H9 (cell line): Measurements from ENCODE around the gene ITSN1. TPM values are rescaled to one million over a fixed set of nuclear protein-coding genes. Genes with fewer than 3 reads are reported as not detected.

ENCODE experiments used
- DNase-seq: peaks from one replicate; pipeline ENCODE4 v3.0.0-alpha.2; 2017
- H2AFZ ChIP-seq: one replicate; pipeline ENCODE4 v1.6.1; 2013; ENCODE audit warnings: mild to moderate bottlenecking, low read length, control low read depth, moderate library complexity
- H2AK5ac ChIP-seq: 2 replicates; pipeline ENCODE4 v1.6.1; 2013; ENCODE audit warnings: low read length, control low read depth, mixed read lengths; ENCODE audit not compliant: insufficient read length
- H2BK120ac ChIP-seq: one replicate; pipeline ENCODE4 v1.6.1; 2013; ENCODE audit warnings: low read depth, mild to moderate bottlenecking, low read length, control low read depth, inconsistent platforms; ENCODE audit not compliant: poor library complexity, severe bottlenecking
- H2BK12ac ChIP-seq: 2 replicates; pipeline ENCODE4 v1.6.1; 2013; ENCODE audit warnings: low read length, control low read depth, mixed read lengths, low read depth; ENCODE audit not compliant: insufficient read length
- H2BK15ac ChIP-seq: 2 replicates; pipeline ENCODE4 v1.6.1; 2013; ENCODE audit warnings: low read depth, low read length, control low read depth
- H2BK20ac ChIP-seq: one replicate; pipeline ENCODE4 v1.6.1; 2013; ENCODE audit warnings: low read depth, mild to moderate bottlenecking, low read length, control low read depth, inconsistent platforms; ENCODE audit not compliant: poor library complexity, severe bottlenecking
- H2BK5ac ChIP-seq: 2 replicates; pipeline ENCODE4 v1.6.1; 2013; ENCODE audit warnings: low read length, control low read depth, mixed read lengths; ENCODE audit not compliant: insufficient read length
- H3K14ac ChIP-seq: 2 replicates; pipeline ENCODE4 v1.6.1; 2013; ENCODE audit warnings: low read length, control low read depth; ENCODE audit not compliant: insufficient read depth
- H3K18ac ChIP-seq: 2 replicates; pipeline ENCODE4 v1.6.1; 2013; ENCODE audit warnings: low read depth, mild to moderate bottlenecking, mixed read lengths, low read length, control low read depth; ENCODE audit not compliant: insufficient read length
- H3K23ac ChIP-seq: 2 replicates; pipeline ENCODE4 v1.6.1; 2013; ENCODE audit warnings: low read length, control low read depth, mixed read lengths, low read depth; ENCODE audit not compliant: insufficient read length
- H3K23me2 ChIP-seq: 2 replicates; pipeline ENCODE4 v1.6.1; 2013; ENCODE audit warnings: low read depth, mild to moderate bottlenecking, mixed read lengths, low read length, control low read depth; ENCODE audit not compliant: insufficient read length, poor library complexity, severe bottlenecking
- H3K27ac ChIP-seq: 2 replicates; pipeline ENCODE4 v1.5.1; 2013; ENCODE audit warnings: low read length, control low read depth, mixed read lengths, low read depth; ENCODE audit not compliant: insufficient read length
- H3K27me3 ChIP-seq: 2 replicates; pipeline ENCODE4 v1.6.1; 2013; ENCODE audit warnings: low read length, control low read depth, inconsistent platforms; ENCODE audit not compliant: insufficient read depth
- H3K4ac ChIP-seq: 2 replicates; pipeline ENCODE4 v1.6.1; 2013; ENCODE audit warnings: low read depth, mild to moderate bottlenecking, control low read depth, inconsistent platforms, low read length, moderate library complexity
- H3K4me1 ChIP-seq: 2 replicates; pipeline ENCODE4 v1.6.1; 2013; ENCODE audit warnings: low read length, control low read depth, inconsistent platforms; ENCODE audit not compliant: insufficient read depth
- H3K4me2 ChIP-seq: 2 replicates; pipeline ENCODE4 v1.6.1; 2013; ENCODE audit warnings: low read length, control low read depth, mixed read lengths; ENCODE audit not compliant: insufficient read length, insufficient read depth
- H3K56ac ChIP-seq: 2 replicates; pipeline ENCODE4 v1.6.1; 2013; ENCODE audit warnings: low read depth, mild to moderate bottlenecking, mixed read lengths, low read length, control low read depth; ENCODE audit not compliant: insufficient read length
- H3K79me1 ChIP-seq: 2 replicates; pipeline ENCODE4 v1.6.1; 2013; ENCODE audit warnings: low read depth, mild to moderate bottlenecking, moderate library complexity, low read length, control low read depth, inconsistent platforms; ENCODE audit not compliant: insufficient read depth, poor library complexity, severe bottlenecking
- H3K79me2 ChIP-seq: 2 replicates; pipeline ENCODE4 v1.6.1; 2013; ENCODE audit warnings: low read length, control low read depth, inconsistent platforms; ENCODE audit not compliant: insufficient read depth
- H3K9ac ChIP-seq: 2 replicates; pipeline ENCODE4 v1.6.1; 2013; ENCODE audit warnings: low read length, control low read depth, mixed read lengths; ENCODE audit not compliant: insufficient read length; ENCODE audit errors: extremely low read depth
- H3K9me3 ChIP-seq: one replicate; pipeline ENCODE4 v1.6.1; 2013; ENCODE audit warnings: low read depth, low read length, inconsistent platforms; ENCODE audit not compliant: control insufficient read depth
- H3T11ph ChIP-seq: one replicate; pipeline ENCODE4 v1.6.1; 2013; ENCODE audit warnings: mild to moderate bottlenecking, low read length, control low read depth, inconsistent platforms
- H4K20me1 ChIP-seq: one replicate; pipeline ENCODE4 v1.6.1; 2013; ENCODE audit not compliant: control insufficient read depth, insufficient read length, insufficient read depth
- H4K5ac ChIP-seq: 2 replicates; pipeline ENCODE4 v1.6.1; 2013; ENCODE audit warnings: low read depth, mild to moderate bottlenecking, mixed read lengths, low read length, control low read depth; ENCODE audit not compliant: insufficient read length
- H4K8ac ChIP-seq: replicated peaks from 2 replicates; pipeline ENCODE4 v1.6.1; 2013; ENCODE audit warnings: low read length, control low read depth, mixed read lengths, low read depth; ENCODE audit not compliant: insufficient read length
- H4K91ac ChIP-seq: 2 replicates; pipeline ENCODE4 v1.6.1; 2013; ENCODE audit warnings: low read depth, mild to moderate bottlenecking, moderate library complexity, mixed read lengths, low read length, control low read depth; ENCODE audit not compliant: insufficient read length
- H3K27ac Mint-ChIP-seq, 3 experiments: 2 replicates in 2 of 3; 3 replicates in 1 of 3; pipeline ENCODE4 v1.8.0; 2020 to 2021; ENCODE audit warnings: mixed read lengths in 3 of 3, mild to moderate bottlenecking in 1 of 3, moderate library complexity in 1 of 3
- H3K27me3 Mint-ChIP-seq: 2 replicates; pipeline ENCODE4 v1.8.0; 2021; ENCODE audit warnings: low read depth, mild to moderate bottlenecking, moderate library complexity, mixed read lengths
- H3K36me3 Mint-ChIP-seq, 3 experiments: 2 replicates in 2 of 3; 3 replicates in 1 of 3; pipeline ENCODE4 v1.8.0; 2020 to 2021; ENCODE audit warnings: low read depth in 3 of 3, mixed read lengths in 3 of 3; ENCODE audit not compliant: insufficient read depth in 1 of 3
- H3K4me1 Mint-ChIP-seq, 2 experiments: 2 replicates each; pipeline ENCODE4 v1.8.0; 2020; ENCODE audit warnings: mixed read lengths in 2 of 2
- H3K4me3 Mint-ChIP-seq, 2 experiments: 2 replicates in 1 of 2; 3 replicates in 1 of 2; pipeline ENCODE4 v1.8.0; 2020 to 2021; ENCODE audit warnings: mild to moderate bottlenecking in 2 of 2, mixed read lengths in 2 of 2, moderate library complexity in 1 of 2
- H3K9me3 Mint-ChIP-seq, 2 experiments: 2 replicates in 1 of 2; 3 replicates in 1 of 2; pipeline ENCODE4 v1.8.0; 2020; ENCODE audit warnings: mild to moderate bottlenecking in 2 of 2, mixed read lengths in 2 of 2, moderate library complexity in 1 of 2
- CTCF ChIP-seq: fragments of 200-600 bp; sonication (generic); conservative IDR thresholded peaks from 3 replicates; pipeline ENCODE4 v1.8.0; 2021; ENCODE audit warnings: antibody characterized with exemption, mild to moderate bottlenecking
- WGBS: extraction: QIAGEN DNeasy Blood & Tissue Kit; methylation state at CpG from one replicate; pipeline ENCODE4 v1.1.7; 2013; ENCODE audit warnings: missing lambda C conversion rate, low lambda C conversion rate, mixed read lengths; ENCODE audit not compliant: insufficient read length; ENCODE audit errors: extremely low coverage; 5-methylcytosine and 5-hydroxymethylcytosine counted together
- total RNA-seq: library from RNA; stranded (reverse); gene quantifications from 2 replicates; pipeline ENCODE4 v1.2.1, GENCODE V29; 2021

The ITSN1 gene
- total RNA-seq, 1 experiment from 2014 or later = 94.2 TPM

GRCh38 chr21:33811167-33812010 is 169.1 kb downstream of the ITSN1 start:
- Histone ChIP-seq H2AK5ac (no peak overlapping the region), H2BK5ac (no peak overlapping the region), H3K56ac (no peak overlapping the region), H4K5ac (no peak overlapping the region), H3K79me2 (no peaks in the 10 kb centered on the region), H4K20me1 (no peaks in the 10 kb centered on the region), H3K4me2 (no peak overlapping the region), H4K91ac (no peak overlapping the region), H3K23ac (no peak overlapping the region), H3K23me2 (no peaks in the 10 kb centered on the region), H3K9me3 (no peaks in the 10 kb centered on the region), H4K8ac (no peak overlapping the region), H3K18ac (no peak overlapping the region), H2BK20ac (no peak overlapping the region), H2BK120ac (no peak overlapping the region), H2AFZ (no peak overlapping the region), H3K4me1 (no peaks in the 10 kb centered on the region; the same call in 1 of the 2 replicates), H3K14ac (no peak overlapping the region), H3K27me3 (no peaks in the 10 kb centered on the region), H3K79me1 (no peaks in the 10 kb centered on the region), H3T11ph (no peak overlapping the region), H3K27ac (no peak overlapping the region), H2BK15ac (no peak overlapping the region), H3K4ac (no peak overlapping the region), H3K9ac (no peak overlapping the region), H2BK12ac (no peak overlapping the region)
- no peak overlapping the region for H3K4me3 Mint-ChIP-seq
- no peaks in the 10 kb centered on the region for H3K27me3 Mint-ChIP-seq
- peaks cover 14 to 50% (median 37%) of the 10 kb centered on the region in 3 experiments; a peak in 6 of 7 replicates for H3K36me3 Mint-ChIP-seq
- peaks cover 0 to 12% of the 10 kb centered on the region in 2 experiments; a peak in 3 of 4 replicates for H3K4me1 Mint-ChIP-seq
- H3K9me3 Mint-ChIP-seq = no peaks in the 10 kb centered on the region
- WGBS = no CpG with 5 or more reads among the region's 5 CpGs
- TF ChIP-seq CTCF = no peak
- 0 out of 7 replicates have a peak overlapping the region, but pooled peaks of 1 of the 3 experiments have one; percentile 15 for H3K27ac Mint-ChIP-seq
- no peak for DNase-seq
